B cell (primary cell): ENCODE measurements around the gene ARID1A. TPM values are rescaled to one million over a fixed set of nuclear protein-coding genes. Genes with fewer than 3 reads are reported as not detected.

Experiments used
- ATAC-seq: fragments of 200-7000 bp; cut with Tn5 transposase; one replicate; pipeline ENCODE4 v1.10.0; 2021; ENCODE audit warnings: low read depth, mild to moderate bottlenecking, moderate number of reproducible peaks, moderate library complexity
- CTCF ChIA-PET: fragments of 350-600 bp; sonication (Branson Sonifier 250); formaldehyde crosslinking; loops from one replicate; lab custom pipeline; 2021; ENCODE audit warnings: antibody characterized with exemption, inconsistent platforms; lab: Charles Lee
- POLR2A ChIA-PET: fragments of 350-600 bp; sonication (Branson Sonifier 250); formaldehyde crosslinking; loops from one replicate; lab custom pipeline; 2021; ENCODE audit warnings: antibody characterized with exemption; lab: Charles Lee
- DNase-seq: peaks from one replicate; pipeline ENCODE4 v3.0.0; 2013
- H2AFZ ChIP-seq: 2 replicates; pipeline ENCODE4 v1.6.1; 2012; ENCODE audit warnings: mild to moderate bottlenecking, low read depth, low read length; ENCODE audit not compliant: insufficient read depth, poor library complexity, severe bottlenecking
- H3K27ac ChIP-seq, 2 donors: 1 replicate in 1 of 2; 2 replicates in 1 of 2; pipeline ENCODE4 v1.5.1; 2012 to 2013; ENCODE audit warnings: low read length in 2 of 2, mild to moderate bottlenecking in 2 of 2, moderate library complexity in 1 of 2
- H3K27me3 ChIP-seq, 4 experiments: fragments of 200-600 bp in 1 of 4; sonication (generic) in 1 of 4; replicated peaks in 1 of 4; 1 replicate in 2 of 4; 2 replicates in 2 of 4; pipeline versions ENCODE4 v1.6.1 to v1.7.0; 2013 to 2016; ENCODE audit warnings: low read length in 3 of 4, mild to moderate bottlenecking in 2 of 4, mixed read lengths in 1 of 4, moderate library complexity in 1 of 4; ENCODE audit not compliant: insufficient read depth in 4 of 4, control insufficient read depth in 3 of 4; ENCODE audit errors: control extremely low read depth in 1 of 4
- H3K36me3 ChIP-seq, 2 experiments: replicated peaks in 1 of 2; 1 replicate in 1 of 2; 2 replicates in 1 of 2; pipeline versions ENCODE4 v1.6.1 to v1.7.1; 2013; ENCODE audit warnings: low read length in 1 of 2; ENCODE audit not compliant: insufficient read depth in 2 of 2, control insufficient read depth in 1 of 2; ENCODE audit errors: control extremely low read depth in 1 of 2, extremely low read depth in 1 of 2
- H3K4me1 ChIP-seq, 2 donors: fragments of 200-600 bp in 1 of 2; sonication (generic) in 1 of 2; 1 replicate in 1 of 2; 2 replicates in 1 of 2; pipeline versions ENCODE4 v1.5.1 to v1.6.1; 2013 to 2017; ENCODE audit warnings: low read length in 2 of 2; ENCODE audit not compliant: control insufficient read depth in 2 of 2, insufficient read depth in 2 of 2
- H3K4me2 ChIP-seq: replicated peaks from 2 replicates; pipeline ENCODE3; 2012; ENCODE audit warnings: mild to moderate bottlenecking, low read depth, low read length; ENCODE audit not compliant: poor library complexity, severe bottlenecking
- H3K4me3 ChIP-seq, 5 experiments: fragments of 200-600 bp in 1 of 5; sonication (generic) in 1 of 5; 1 replicate in 3 of 5; 2 replicates in 2 of 5; pipeline versions ENCODE4 v1.5.1 to v1.7.0; 2011 to 2016; ENCODE audit warnings: low read length in 4 of 5, mild to moderate bottlenecking in 4 of 5, low read depth in 2 of 5, control low read depth in 1 of 5, moderate library complexity in 1 of 5; ENCODE audit not compliant: insufficient read depth in 1 of 5; ENCODE audit errors: control extremely low read depth in 1 of 5, extremely low read depth in 1 of 5
- H3K79me2 ChIP-seq: fragments of 200-600 bp; sonication (generic); one replicate; pipeline ENCODE4 v1.6.0; 2016; ENCODE audit warnings: low read length; ENCODE audit not compliant: control insufficient read depth, insufficient read depth
- H3K9ac ChIP-seq: fragments of 200-600 bp; sonication (generic); 2 replicates; pipeline ENCODE4 v1.6.1; 2017; ENCODE audit warnings: mild to moderate bottlenecking, low read length, moderate library complexity
- H3K9me3 ChIP-seq, 3 donors: one replicate each; pipeline versions ENCODE4 v1.6.1 to v1.7.1; 2013; ENCODE audit warnings: low read length in 2 of 3; ENCODE audit not compliant: control insufficient read depth in 2 of 3, insufficient read depth in 1 of 3; ENCODE audit errors: control extremely low read depth in 1 of 3
- H4K20me1 ChIP-seq: 2 replicates; pipeline ENCODE4 v1.6.0; 2012; ENCODE audit warnings: mild to moderate bottlenecking, low read length; ENCODE audit not compliant: insufficient read depth, control insufficient read depth, poor library complexity, severe bottlenecking
- H3K27ac Mint-ChIP-seq: one replicate; pipeline ENCODE4 v1.8.0; 2021; ENCODE audit warnings: mixed read lengths
- H3K27me3 Mint-ChIP-seq: one replicate; pipeline ENCODE4 v1.8.0; 2021; ENCODE audit warnings: mixed read lengths
- H3K4me1 Mint-ChIP-seq: one replicate; pipeline ENCODE4 v1.8.0; 2021; ENCODE audit warnings: mixed read lengths
- H3K4me3 Mint-ChIP-seq: one replicate; pipeline ENCODE4 v1.8.0; 2021; ENCODE audit warnings: mixed read lengths
- H3K9me3 Mint-ChIP-seq: one replicate; pipeline ENCODE4 v1.8.0; 2022; ENCODE audit warnings: mixed read lengths; ENCODE audit not compliant: insufficient read depth
- EZH2 ChIP-seq: IDR thresholded peaks from 2 replicates; pipeline ENCODE4 v1.6.1; 2012; ENCODE audit warnings: borderline replicate concordance, low read depth, mild to moderate bottlenecking, moderate library complexity, low read length; ENCODE audit not compliant: insufficient read depth, poor library complexity, severe bottlenecking
- WGBS: methylation state at CpG from one replicate; pipeline ENCODE4 v1.1.5; 2013; ENCODE audit warnings: missing lambda C conversion rate; ENCODE audit not compliant: insufficient coverage; 5-methylcytosine and 5-hydroxymethylcytosine counted together
- intact Hi-C: fragments of 100-400 bp; cut with micrococcal nuclease; formaldehyde crosslinking; loops from one replicate; pipeline ENCODE4 v1.10.0; 2022
- polyA plus RNA-seq: library from polyadenylated mRNA; depleted of rRNA; stranded (reverse); fragments of >200 nt; gene quantifications from 2 replicates; pipeline ENCODE4 v1.2.3, GENCODE V29; 2012
- total RNA-seq, 2 donors: library from RNA; stranded (reverse); fragments of 120-200 nt in 1 of 2; gene quantifications; 1 replicate in 1 of 2; 2 replicates in 1 of 2; pipeline versions ENCODE4 v1.2.3 to v1.2.4, GENCODE V29; 2013 to 2022
- TF ChIP-seq, protein P1 (sequence below): fragments of 200-600 bp; IDR thresholded peaks from one replicate; pipeline ENCODE4 v1.8.0; 2022; ENCODE audit warnings: antibody characterized with exemption, mild to moderate bottlenecking

Gene ARID1A
- total and polyA plus RNA-seq, 2 donors (not counting 1 experiment from before 2014, with no cell fraction given) = 80.7 to 150 TPM

DNA sequence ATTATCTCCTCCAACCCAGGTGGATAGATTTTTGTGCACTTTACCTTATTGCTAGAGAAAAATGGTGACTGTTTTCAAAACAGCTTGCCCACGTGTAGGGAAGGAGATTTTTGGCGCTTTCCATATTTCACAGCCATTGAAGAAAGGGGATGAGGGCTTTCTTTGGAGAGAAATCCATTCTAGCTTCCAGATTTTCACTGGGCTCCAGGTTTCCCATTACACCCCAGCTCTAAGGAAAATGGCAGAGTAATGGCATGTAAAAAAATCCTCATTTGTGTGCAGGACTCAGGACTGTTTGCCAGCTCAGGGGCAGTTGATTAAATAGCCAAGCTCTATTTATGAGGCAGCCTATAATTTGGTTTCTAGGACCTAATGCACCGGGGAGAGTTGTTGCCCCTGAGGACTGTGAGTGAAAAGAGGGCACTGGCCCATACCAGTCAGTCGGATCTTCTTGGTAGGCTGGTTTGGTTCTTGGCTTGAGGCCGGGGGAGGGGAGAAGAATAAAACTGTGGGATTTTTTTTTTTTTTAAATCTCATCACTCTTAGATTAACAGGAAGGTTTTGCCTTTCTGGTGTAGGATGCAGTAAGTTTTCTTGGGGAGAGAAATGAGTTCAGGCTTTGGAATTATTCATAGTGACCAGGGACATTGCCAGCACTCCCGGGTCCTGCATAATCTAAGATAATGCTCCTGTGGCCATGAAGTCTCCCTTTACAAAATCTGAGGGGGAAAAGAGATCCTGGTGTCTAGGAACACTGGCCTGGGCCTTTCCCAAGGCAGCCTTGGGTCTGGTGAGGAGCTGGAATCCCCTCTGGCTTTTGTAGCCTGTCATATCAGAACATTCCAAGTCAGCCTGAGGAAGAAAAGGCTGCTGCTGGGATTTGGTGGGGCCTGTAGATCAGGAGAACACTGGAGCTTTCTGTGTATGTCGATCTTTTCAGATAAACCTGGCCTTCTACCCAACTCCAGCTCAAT lies 1.9 kb upstream of the ARID1A start:
- Histone ChIP-seq H3K27ac (peak overlapping the region; percentile 77 to 83), H2AFZ (peak overlapping the region; percentile 77), H3K79me2 (peaks cover 25% of the 10 kb centered on the region), H3K4me1 (peaks cover 29 to 33% of the 10 kb centered on the region in 2 donors), H3K36me3 (no peaks in the 10 kb centered on the region), H3K4me3 (peak overlapping the region; percentile 56 to 97 (median 74)), H4K20me1 (peaks cover 5% of the 10 kb centered on the region), H3K9ac (peak overlapping the region; percentile 73), H3K4me2 (peak overlapping the region; percentile 80), H3K27me3 (no peaks in the 10 kb centered on the region), H3K9me3 (no peaks in the 10 kb centered on the region)
- CTCF ChIA-PET = interaction anchor here (0.6 to 7.4 kb wide), 17 partner anchors 11 to 196 kb away, joined by 3 to 130 read pairs (median 6); partner anchors contain the start of genes GPN2 and PIGV
- Mint-ChIP-seq H3K4me3 (peak overlapping the region; percentile 91), H3K9me3 (no peaks in the 10 kb centered on the region), H3K4me1 (peaks cover 31% of the 10 kb centered on the region), H3K27ac (peak overlapping the region; percentile 93), H3K27me3 (no peaks in the 10 kb centered on the region)
- TF ChIP-seq, protein P1, sequence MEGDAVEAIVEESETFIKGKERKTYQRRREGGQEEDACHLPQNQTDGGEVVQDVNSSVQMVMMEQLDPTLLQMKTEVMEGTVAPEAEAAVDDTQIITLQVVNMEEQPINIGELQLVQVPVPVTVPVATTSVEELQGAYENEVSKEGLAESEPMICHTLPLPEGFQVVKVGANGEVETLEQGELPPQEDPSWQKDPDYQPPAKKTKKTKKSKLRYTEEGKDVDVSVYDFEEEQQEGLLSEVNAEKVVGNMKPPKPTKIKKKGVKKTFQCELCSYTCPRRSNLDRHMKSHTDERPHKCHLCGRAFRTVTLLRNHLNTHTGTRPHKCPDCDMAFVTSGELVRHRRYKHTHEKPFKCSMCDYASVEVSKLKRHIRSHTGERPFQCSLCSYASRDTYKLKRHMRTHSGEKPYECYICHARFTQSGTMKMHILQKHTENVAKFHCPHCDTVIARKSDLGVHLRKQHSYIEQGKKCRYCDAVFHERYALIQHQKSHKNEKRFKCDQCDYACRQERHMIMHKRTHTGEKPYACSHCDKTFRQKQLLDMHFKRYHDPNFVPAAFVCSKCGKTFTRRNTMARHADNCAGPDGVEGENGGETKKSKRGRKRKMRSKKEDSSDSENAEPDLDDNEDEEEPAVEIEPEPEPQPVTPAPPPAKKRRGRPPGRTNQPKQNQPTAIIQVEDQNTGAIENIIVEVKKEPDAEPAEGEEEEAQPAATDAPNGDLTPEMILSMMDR = no peak
- TF ChIP-seq EZH2 = no peak
- no peak for ATAC-seq
- WGBS = 38% methylated on average over 3 of the region's 7 CpGs
- peak; percentile 24 for DNase-seq
- intact Hi-C loops = loop anchor here (2.0 to 10.0 kb wide), 3 partner anchors 92 to 221 kb away; partner anchors contain the start of gene HMGN2
- POLR2A ChIA-PET = interaction anchor here (0.8 to 4.3 kb wide), 8 partner anchors 7 to 193 kb away, joined by 3 to 50 read pairs (median 7); partner anchors contain the start of gene PIGV
